K562 (cell line): Measurements from ENCODE around the gene RTBDN. TPM values are rescaled to one million over a fixed set of nuclear protein-coding genes. Genes with fewer than 3 reads are reported as not detected.

ENCODE experiments used
- ADNP ChIP-seq: fragments of 200-800 bp; sonication (Bioruptor generic); IDR thresholded peaks from 2 replicates; pipeline ENCODE4 v1.6.1; 2016; ENCODE audit warnings: missing genetic modification characterization, missing compliant biosample characterization
- ARID3A ChIP-seq: IDR thresholded peaks from 2 replicates; pipeline ENCODE4 v1.6.1; 2012; ENCODE audit warnings: low read depth, low read length, improper control_type of control experiment, borderline replicate concordance
- CREBBP ChIP-seq: IDR thresholded peaks from one replicate; pipeline ENCODE4 v1.6.1; 2012; ENCODE audit warnings: low read depth, mild to moderate bottlenecking, control low read depth, inconsistent platforms, low read length
- ILF3 ChIP-seq: fragments of 450-650 bp; IDR thresholded peaks from 2 replicates; pipeline ENCODE4 v1.6.1; 2018; ENCODE audit warnings: antibody characterized with exemption, mild to moderate bottlenecking, moderate library complexity, borderline replicate concordance
- MXD1 ChIP-seq: fragments of 250-450 bp; sonication (Bioruptor Pico); IDR thresholded peaks from 2 replicates; pipeline ENCODE4 v1.8.0; 2021; ENCODE audit warnings: borderline replicate concordance, mild to moderate bottlenecking, moderate library complexity; ENCODE audit not compliant: poor library complexity, severe bottlenecking
- PHTF2 ChIP-seq: fragments of 250-450 bp; sonication (Bioruptor Pico); IDR thresholded peaks from 2 replicates; pipeline ENCODE4 v1.5.0; 2021; ENCODE audit warnings: mild to moderate bottlenecking
- POLR3G ChIP-seq: IDR thresholded peaks from 2 replicates; pipeline ENCODE4 v1.6.1; 2011; ENCODE audit not compliant: insufficient read length, insufficient replicate concordance; ENCODE audit errors: extremely low read depth
- RNF219 ChIP-seq: fragments of 250-450 bp; sonication (Bioruptor Pico); IDR thresholded peaks from 2 replicates; pipeline ENCODE4 v1.5.0; 2022; ENCODE audit warnings: mild to moderate bottlenecking
- STAG1 ChIP-seq: sonication (generic); formaldehyde crosslinking; IDR thresholded peaks from 2 replicates; pipeline ENCODE4 v1.5.0; 2020; ENCODE audit warnings: missing genetic modification reagents, borderline replicate concordance
- TFAM ChIP-seq: fragments of 250-450 bp; sonication (Bioruptor Pico); conservative IDR thresholded peaks from 2 replicates; pipeline ENCODE4 v1.5.0; 2021; ENCODE audit warnings: mild to moderate bottlenecking, moderate library complexity
- THRB ChIP-seq: fragments of 450-650 bp; formaldehyde crosslinking; conservative IDR thresholded peaks from 2 replicates; pipeline ENCODE4 v1.4.0; 2022; ENCODE audit warnings: mild to moderate bottlenecking, missing genetic modification characterization
- ZBTB12 ChIP-seq: fragments of 250-450 bp; sonication (Bioruptor Pico); IDR thresholded peaks from 2 replicates; pipeline ENCODE4 v1.4.0; 2020
- ZNF23 ChIP-seq: fragments of 250-450 bp; sonication (Bioruptor Pico); IDR thresholded peaks from 2 replicates; pipeline ENCODE4 v1.4.0; 2020; ENCODE audit warnings: mild to moderate bottlenecking
- polyA plus RNA-seq, 8 experiments: library from polyadenylated mRNA; depleted of rRNA in 4 of 8; stranded (reverse) in 5 of 8; unstranded in 3 of 8; fragments of >200 nt; fragmentation: Nextera tagmentation in 2 of 8; fragmentation: Illumina TruSeq in 1 of 8; extraction: Ambion mirVana in 2 of 8; extraction: Trizol in 1 of 8; gene quantifications; 2 replicates each; pipeline versions ENCODE4 v1.2.1 to v1.2.3, GENCODE V29; 2011 to 2014; ENCODE audit warnings: inconsistent platforms in 1 of 8, missing spikeins in 1 of 8
- total RNA-seq, 7 experiments: library from RNA; depleted of rRNA in 6 of 7; stranded (reverse); fragments of >200 nt in 6 of 7; fragmentation: Illumina TruSeq in 2 of 7; extraction: Trizol in 2 of 7; gene quantifications; 2 replicates each; pipeline versions ENCODE4 v1.2.1 to v1.2.3, GENCODE V29; 2011 to 2021; ENCODE audit warnings: low replicate concordance in 1 of 7

The RTBDN gene
- total and polyA plus RNA-seq, 9 of the 15 experiments (the other 6 are each of a cell fraction or from before 2014, with no cell fraction given), result 0.20 to 2.3 (median 0.72) TPM; not detected in 1

GRCh38 chr19:12867120-12868099 lies 33.0 kb upstream of the RTBDN start (continued):
- TF ChIP-seq ZBTB12 (CRISPR knock-in tag) (no peak), TFAM (CRISPR knock-in tag) (no peak), MXD1 (CRISPR knock-in tag) (no peak), STAG1 (no peak), ILF3 (no peak), CREBBP (no peak), RNF219 (CRISPR knock-in tag) (no peak), PHTF2 (no peak), POLR3G (no peak), THRB (CRISPR knock-in tag) (no peak), ZNF23 (CRISPR knock-in tag) (no peak), ADNP (tag) (no peak), ARID3A (no peak)
